ENCODE results near the gene SPG7.

Gene SPG7

GRCh38 chr16:89547860-89548259, 39.7 kb downstream of the SPG7 start:
- H3K4me3 ChIP-seq (ENCODE audit: insufficient read length, low read depth) = no peak overlapping the region
- TF ChIP-seq SUZ12 (IDR thresholded peaks at IDR 0.05; ENCODE audit: extremely low read depth, insufficient read depth, insufficient read length) = no peak
- TF ChIP-seq ZNF274 (IDR thresholded peaks at IDR 0.05; ENCODE audit: low read depth, low read length) = no peak
- no peak for TF ChIP-seq YY1 (IDR thresholded peaks at IDR 0.05; ENCODE audit: insufficient read depth, insufficient read length)
- DNase-seq (ENCODE audit: low read depth, low spot score) = no peak

GRCh38 chr16:89548344-89549006, 40.3 kb downstream of the SPG7 start:
- TF ChIP-seq YY1 (IDR thresholded peaks at IDR 0.05; ENCODE audit: insufficient read depth, insufficient read length) (no peak), SUZ12 (IDR thresholded peaks at IDR 0.05; ENCODE audit: extremely low read depth, insufficient read depth, insufficient read length) (no peak), ZNF274 (IDR thresholded peaks at IDR 0.05; ENCODE audit: low read depth, low read length) (no peak)
- Histone ChIP-seq H3K9me3 (ENCODE audit: insufficient read depth, low read length) (no peaks in the 10 kb centered on the region), H3K9ac (ENCODE audit: insufficient read length, low read depth) (no peak overlapping the region), H3K4me3 (ENCODE audit: insufficient read length, low read depth) (no peak overlapping the region), H3K4me1 (ENCODE audit: insufficient read depth, insufficient read length) (no peaks in the 10 kb centered on the region), H3K36me3 (ENCODE audit: insufficient read depth, insufficient read length, low read length) (peaks cover 99% of the 10 kb centered on the region), H3K27me3 (ENCODE audit: insufficient read depth, insufficient read length) (no peaks in the 10 kb centered on the region)
- no peak for DNase-seq (ENCODE audit: low read depth, low spot score)

More at GRCh38 chr16:89547860-89548259, 39.7 kb downstream of the SPG7 start:
- no peak overlapping the region for H3K9ac ChIP-seq (ENCODE audit: insufficient read length, low read depth)
- no peaks in the 10 kb centered on the region for H3K9me3 ChIP-seq (ENCODE audit: insufficient read depth, low read length)
- H3K4me1 ChIP-seq (ENCODE audit: insufficient read depth, insufficient read length) = no peaks in the 10 kb centered on the region
- no peaks in the 10 kb centered on the region for H3K27me3 ChIP-seq (ENCODE audit: insufficient read depth, insufficient read length)
- H3K36me3 ChIP-seq (ENCODE audit: insufficient read depth, insufficient read length, low read length) = peaks cover 98% of the 10 kb centered on the region

- Histone ChIP-seq H3K9ac (ENCODE audit: insufficient read length, low read depth) (no peak overlapping the region), H3K36me3 (ENCODE audit: insufficient read depth, insufficient read length, low read length) (peaks cover 98% of the 10 kb centered on the region), H3K9me3 (ENCODE audit: insufficient read depth, low read length) (no peaks in the 10 kb centered on the region), H3K4me3 (ENCODE audit: insufficient read length, low read depth) (no peak overlapping the region), H3K4me1 (ENCODE audit: insufficient read depth, insufficient read length) (no peaks in the 10 kb centered on the region), H3K27me3 (ENCODE audit: insufficient read depth, insufficient read length) (no peaks in the 10 kb centered on the region)
- DNase-seq (ENCODE audit: low read depth, low spot score) = no peak
- TF ChIP-seq YY1 (IDR thresholded peaks at IDR 0.05; ENCODE audit: insufficient read depth, insufficient read length) = no peak
- no peak for TF ChIP-seq SUZ12 (IDR thresholded peaks at IDR 0.05; ENCODE audit: extremely low read depth, insufficient read depth, insufficient read length)
- TF ChIP-seq ZNF274 (IDR thresholded peaks at IDR 0.05; ENCODE audit: low read depth, low read length) = no peak
These were observed 41.0 kb downstream of the SPG7 start for GRCh38 chr16:89549007-89549700.

GRCh38 chr16:89550421-89551007, 42.3 kb downstream of the SPG7 start:
- TF ChIP-seq YY1 (IDR thresholded peaks at IDR 0.05; ENCODE audit: insufficient read depth, insufficient read length) (no peak), ZNF274 (IDR thresholded peaks at IDR 0.05; ENCODE audit: low read depth, low read length) (no peak), SUZ12 (IDR thresholded peaks at IDR 0.05; ENCODE audit: extremely low read depth, insufficient read depth, insufficient read length) (no peak)
- no peak for DNase-seq (ENCODE audit: low read depth, low spot score)
- H3K27me3 ChIP-seq (ENCODE audit: insufficient read depth, insufficient read length) = no peaks in the 10 kb centered on the region
- no peak overlapping the region for H3K9ac ChIP-seq (ENCODE audit: insufficient read length, low read depth)
- H3K4me1 ChIP-seq (ENCODE audit: insufficient read depth, insufficient read length) = no peaks in the 10 kb centered on the region
- peaks cover 97% of the 10 kb centered on the region for H3K36me3 ChIP-seq (ENCODE audit: insufficient read depth, insufficient read length, low read length)
- no peaks in the 10 kb centered on the region for H3K9me3 ChIP-seq (ENCODE audit: insufficient read depth, low read length)
- H3K4me3 ChIP-seq (ENCODE audit: insufficient read length, low read depth) = no peak overlapping the region

GRCh38 chr16:89552329-89552728, 44.1 kb downstream of the SPG7 start:
- H3K36me3 ChIP-seq (ENCODE audit: insufficient read depth, insufficient read length, low read length) = peaks cover 97% of the 10 kb centered on the region

GRCh38 chr16:89552913-89553312, 44.7 kb downstream of the SPG7 start:
- TF ChIP-seq SUZ12 (IDR thresholded peaks at IDR 0.05; ENCODE audit: extremely low read depth, insufficient read depth, insufficient read length) (no peak), ZNF274 (IDR thresholded peaks at IDR 0.05; ENCODE audit: low read depth, low read length) (no peak), YY1 (IDR thresholded peaks at IDR 0.05; ENCODE audit: insufficient read depth, insufficient read length) (no peak)
- H3K36me3 ChIP-seq (ENCODE audit: insufficient read depth, insufficient read length, low read length) = peaks cover 97% of the 10 kb centered on the region
- H3K4me1 ChIP-seq (ENCODE audit: insufficient read depth, insufficient read length) = no peaks in the 10 kb centered on the region
- no peak overlapping the region for H3K4me3 ChIP-seq (ENCODE audit: insufficient read length, low read depth)
- H3K27me3 ChIP-seq (ENCODE audit: insufficient read depth, insufficient read length) = no peaks in the 10 kb centered on the region
- no peak for DNase-seq (ENCODE audit: low read depth, low spot score)
- no peaks in the 10 kb centered on the region for H3K9me3 ChIP-seq (ENCODE audit: insufficient read depth, low read length)
- H3K9ac ChIP-seq (ENCODE audit: insufficient read length, low read depth) = no peak overlapping the region

More at GRCh38 chr16:89552329-89552728, 44.1 kb downstream of the SPG7 start:
- Histone ChIP-seq H3K9me3 (ENCODE audit: insufficient read depth, low read length) (no peaks in the 10 kb centered on the region), H3K27me3 (ENCODE audit: insufficient read depth, insufficient read length) (no peaks in the 10 kb centered on the region), H3K4me3 (ENCODE audit: insufficient read length, low read depth) (no peak overlapping the region), H3K4me1 (ENCODE audit: insufficient read depth, insufficient read length) (no peaks in the 10 kb centered on the region), H3K9ac (ENCODE audit: insufficient read length, low read depth) (no peak overlapping the region)
- DNase-seq (ENCODE audit: low read depth, low spot score) = no peak
- TF ChIP-seq ZNF274 (IDR thresholded peaks at IDR 0.05; ENCODE audit: low read depth, low read length) (no peak), YY1 (IDR thresholded peaks at IDR 0.05; ENCODE audit: insufficient read depth, insufficient read length) (no peak), SUZ12 (IDR thresholded peaks at IDR 0.05; ENCODE audit: extremely low read depth, insufficient read depth, insufficient read length) (no peak)

- H3K4me3 ChIP-seq (ENCODE audit: insufficient read length, low read depth) = no peak overlapping the region
- no peak overlapping the region for H3K9ac ChIP-seq (ENCODE audit: insufficient read length, low read depth)
- TF ChIP-seq ZNF274 (IDR thresholded peaks at IDR 0.05; ENCODE audit: low read depth, low read length) (no peak), YY1 (IDR thresholded peaks at IDR 0.05; ENCODE audit: insufficient read depth, insufficient read length) (no peak), SUZ12 (IDR thresholded peaks at IDR 0.05; ENCODE audit: extremely low read depth, insufficient read depth, insufficient read length) (no peak)
- H3K4me1 ChIP-seq (ENCODE audit: insufficient read depth, insufficient read length) = no peaks in the 10 kb centered on the region
- H3K9me3 ChIP-seq (ENCODE audit: insufficient read depth, low read length) = no peaks in the 10 kb centered on the region
- H3K27me3 ChIP-seq (ENCODE audit: insufficient read depth, insufficient read length) = no peaks in the 10 kb centered on the region
- H3K36me3 ChIP-seq (ENCODE audit: insufficient read depth, insufficient read length, low read length) = peaks cover 94% of the 10 kb centered on the region
- no peak for DNase-seq (ENCODE audit: low read depth, low spot score)
These were observed 45.5 kb downstream of the SPG7 start for GRCh38 chr16:89553733-89554132.

Data from NT2/D1 (cell line).